ENCODE results near the gene CCR2. TPM values are rescaled to one million over a fixed set of nuclear protein-coding genes. Genes with fewer than 3 reads are reported as not detected.

Gene CCR2
- total RNA-seq, 4 donors from 2014 or later = 1.3 to 5.4 (median 4.1) TPM

DNA sequence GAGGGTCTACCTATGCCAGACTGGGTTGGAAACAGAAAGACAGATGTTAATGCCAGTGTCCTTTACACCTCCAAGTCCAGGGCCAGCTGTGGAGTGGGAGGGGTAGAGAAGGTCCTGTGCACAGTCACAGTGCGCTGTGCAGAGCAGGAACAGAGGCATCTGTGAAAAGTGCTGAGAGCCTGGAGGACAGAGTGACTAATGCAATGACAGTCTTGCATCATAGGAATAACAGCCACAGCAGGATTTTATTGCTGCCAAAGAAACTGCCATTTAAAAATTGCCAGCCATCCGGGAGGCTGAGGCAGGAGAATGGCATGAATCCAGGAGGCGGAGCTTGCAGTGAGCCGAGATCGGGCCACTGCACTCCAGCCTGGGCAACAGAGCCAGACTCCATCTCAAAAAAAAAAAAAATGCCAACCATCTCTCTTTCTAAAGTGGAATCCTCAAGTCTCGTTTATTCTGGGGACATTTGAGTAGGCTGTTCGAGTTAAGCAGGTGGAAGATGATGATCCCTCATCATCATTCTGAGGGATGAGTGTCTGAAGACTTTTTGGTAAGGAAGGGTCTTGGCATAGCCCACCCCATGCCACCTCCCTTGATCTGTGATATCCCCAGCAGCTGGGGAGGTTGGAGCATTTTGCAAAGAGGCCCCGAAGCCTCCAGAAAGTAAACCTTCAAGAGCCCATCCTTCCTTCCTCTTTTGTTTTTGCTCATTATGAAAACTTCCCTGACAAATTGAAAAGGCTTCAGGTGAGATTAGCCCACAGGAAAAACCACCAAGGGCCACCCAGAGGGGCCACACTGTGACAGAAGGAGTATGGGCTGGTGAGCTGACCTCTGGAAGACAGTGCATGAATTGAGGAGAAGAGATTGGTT, 7.7 kb downstream of the CCR2 start:
- TF ChIP-seq, protein P1, sequence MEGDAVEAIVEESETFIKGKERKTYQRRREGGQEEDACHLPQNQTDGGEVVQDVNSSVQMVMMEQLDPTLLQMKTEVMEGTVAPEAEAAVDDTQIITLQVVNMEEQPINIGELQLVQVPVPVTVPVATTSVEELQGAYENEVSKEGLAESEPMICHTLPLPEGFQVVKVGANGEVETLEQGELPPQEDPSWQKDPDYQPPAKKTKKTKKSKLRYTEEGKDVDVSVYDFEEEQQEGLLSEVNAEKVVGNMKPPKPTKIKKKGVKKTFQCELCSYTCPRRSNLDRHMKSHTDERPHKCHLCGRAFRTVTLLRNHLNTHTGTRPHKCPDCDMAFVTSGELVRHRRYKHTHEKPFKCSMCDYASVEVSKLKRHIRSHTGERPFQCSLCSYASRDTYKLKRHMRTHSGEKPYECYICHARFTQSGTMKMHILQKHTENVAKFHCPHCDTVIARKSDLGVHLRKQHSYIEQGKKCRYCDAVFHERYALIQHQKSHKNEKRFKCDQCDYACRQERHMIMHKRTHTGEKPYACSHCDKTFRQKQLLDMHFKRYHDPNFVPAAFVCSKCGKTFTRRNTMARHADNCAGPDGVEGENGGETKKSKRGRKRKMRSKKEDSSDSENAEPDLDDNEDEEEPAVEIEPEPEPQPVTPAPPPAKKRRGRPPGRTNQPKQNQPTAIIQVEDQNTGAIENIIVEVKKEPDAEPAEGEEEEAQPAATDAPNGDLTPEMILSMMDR (IDR thresholded peaks at IDR 0.05) = no peak
- DNase-seq (ENCODE audit: low spot score) = no peak

DNA sequence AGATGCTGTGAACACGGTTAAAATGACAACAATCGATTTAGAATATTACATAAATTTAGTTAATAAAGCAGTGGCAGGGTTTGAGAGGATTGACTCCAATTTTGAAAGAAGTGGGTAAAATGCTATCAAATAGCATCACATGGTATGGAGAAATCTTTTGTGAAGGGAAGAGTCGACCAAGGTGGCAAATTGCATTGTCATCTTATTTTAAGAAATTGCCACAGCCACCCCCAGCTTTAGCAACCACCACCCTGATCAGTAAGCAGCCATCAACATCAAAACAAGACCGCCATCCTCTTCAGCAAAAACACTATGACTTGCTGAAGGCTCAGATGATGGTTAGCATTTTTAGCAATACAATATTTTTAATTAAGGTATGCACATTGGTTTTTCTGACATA, 11.1 kb downstream of the CCR2 start:
- ATAC-seq (ENCODE audit: low FRiP score) (no peak), DNase-seq (ENCODE audit: low spot score) (no peak)
- TF ChIP-seq, protein P1 (IDR thresholded peaks at IDR 0.05) = no peak

More for the DNA sequence above, 7.7 kb downstream of the CCR2 start:
- ATAC-seq (ENCODE audit: low FRiP score) = no peak

DNA sequence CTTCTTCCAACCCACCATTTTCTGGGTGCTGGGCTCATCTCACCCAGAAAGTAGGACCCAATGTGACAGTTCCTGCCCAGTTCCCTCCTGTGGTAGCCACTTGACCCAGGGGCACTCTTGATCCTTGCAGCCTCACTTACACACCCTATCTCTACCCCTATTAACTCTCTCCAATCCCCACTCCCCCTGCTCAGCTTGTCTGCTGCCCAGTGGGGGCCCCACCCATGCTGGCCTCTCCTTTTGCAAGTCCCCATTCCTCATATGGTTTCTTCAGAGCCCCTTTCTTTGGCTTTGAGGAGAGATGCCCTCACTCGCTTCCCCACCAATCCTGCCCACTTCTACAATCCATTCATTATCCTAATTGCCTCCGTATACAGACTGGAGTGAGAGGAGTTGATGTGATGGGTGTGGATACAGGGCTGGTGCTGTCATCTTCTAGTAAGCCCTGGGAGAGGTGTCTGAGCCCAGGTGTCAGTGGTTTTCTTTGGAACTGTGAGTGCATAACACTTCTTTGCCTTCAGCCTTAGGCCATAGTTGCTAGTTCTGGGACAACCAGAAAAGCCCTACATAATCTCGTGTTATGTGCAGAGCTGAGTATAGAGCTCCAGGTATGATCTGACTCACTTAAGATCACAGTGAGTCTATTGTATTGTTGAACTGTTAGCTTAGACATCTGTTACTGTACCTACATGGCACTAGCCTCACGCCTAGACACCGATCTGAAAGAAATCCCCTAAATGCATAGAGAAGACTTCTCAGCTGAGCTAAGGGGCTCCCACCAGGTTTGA, 12.0 kb downstream of the CCR2 start:
- ATAC-seq (ENCODE audit: low FRiP score) = no peak
- TF ChIP-seq, protein P1 (IDR thresholded peaks at IDR 0.05) = no peak
- DNase-seq (ENCODE audit: low spot score) = no peak

DNA sequence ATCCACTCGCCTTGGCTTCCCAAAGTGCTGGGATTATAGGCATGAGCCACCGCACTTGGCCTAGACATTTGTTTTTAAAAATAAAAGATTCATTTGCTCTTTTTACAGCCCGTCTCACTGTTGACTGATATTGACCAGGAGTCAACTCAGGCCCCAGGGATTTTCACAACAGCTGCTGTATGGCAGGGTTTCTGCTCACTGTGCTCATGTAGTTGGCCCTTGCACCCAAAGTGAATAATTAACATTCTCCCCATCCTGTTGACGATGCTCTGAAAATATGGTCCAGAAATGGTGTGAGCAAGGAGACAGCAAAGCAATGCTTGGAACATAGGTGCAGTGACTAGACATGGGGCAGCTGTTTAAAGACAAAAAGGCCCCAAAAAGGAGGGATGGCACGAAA, 13.9 kb downstream of the CCR2 start:
- TF ChIP-seq, protein P1 (IDR thresholded peaks at IDR 0.05) = no peak
- no peak for ATAC-seq (ENCODE audit: low FRiP score)
- DNase-seq (ENCODE audit: low spot score) = no peak

DNA sequence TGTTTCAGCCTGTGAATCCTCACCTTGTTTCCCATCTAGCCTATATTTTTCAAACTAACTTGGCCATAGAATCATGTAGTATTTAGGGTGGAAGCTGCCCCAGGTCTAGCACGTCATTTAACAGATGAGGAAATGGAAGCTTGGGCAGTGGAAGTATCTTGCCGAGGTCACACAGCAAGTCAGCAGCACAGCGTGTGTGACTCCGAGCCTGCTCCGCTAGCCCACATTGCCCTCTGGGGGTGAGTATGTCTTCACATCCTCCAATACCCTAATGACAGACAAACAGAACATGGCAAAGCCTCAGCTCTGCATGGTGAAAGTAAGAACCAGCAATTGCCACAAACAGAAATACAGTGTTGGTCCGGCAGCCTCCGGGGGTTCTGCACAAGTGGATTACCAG, 14.7 kb downstream of the CCR2 start:
- DNase-seq (ENCODE audit: low spot score) = no peak
- no peak for ATAC-seq (ENCODE audit: low FRiP score)
- TF ChIP-seq, protein P1 (IDR thresholded peaks at IDR 0.05) = no peak

DNA sequence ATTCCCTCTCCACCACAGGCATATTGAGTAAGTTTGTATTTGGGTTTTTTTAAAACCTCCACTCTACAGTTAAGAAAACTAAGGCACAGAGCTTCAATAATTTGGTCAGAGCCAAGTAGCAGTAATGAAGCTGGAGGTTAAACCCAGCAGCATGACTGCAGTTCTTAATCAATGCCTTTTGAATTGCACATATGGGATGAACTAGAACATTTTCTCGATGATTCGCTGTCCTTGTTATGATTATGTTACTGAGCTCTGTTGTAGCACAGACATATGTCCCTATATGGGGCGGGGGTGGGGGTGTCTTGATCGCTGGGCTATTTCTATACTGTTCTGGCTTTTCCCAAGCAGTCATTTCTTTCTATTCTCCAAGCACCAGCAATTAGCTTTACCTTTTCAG, 15.2 kb downstream of the CCR2 start:
- ATAC-seq (ENCODE audit: low FRiP score) (no peak), DNase-seq (ENCODE audit: low spot score) (no peak)
- TF ChIP-seq, protein P1 (IDR thresholded peaks at IDR 0.05) = no peak

Measured in omental fat pad (tissue), 4 donors.